IMR-90 (cell line): Measurements from ENCODE around the gene HOXD10. TPM values are rescaled to one million over a fixed set of nuclear protein-coding genes. Genes with fewer than 3 reads are reported as not detected.
A peak's percentile ranks its signal among the peaks of the same experiment; 100 is the strongest.

Experiments
- ATAC-seq: fragments of 200-7000 bp; cut with Tn5 transposase; 2 replicates; pipeline ENCODE4 v1.9.1; 2020; ENCODE audit warnings: low read depth, mild to moderate bottlenecking, moderate library complexity
- BruUV-seq: library from RNA; stranded (reverse); fragments of 400-500 nt; replicated peaks from 2 replicates; lab custom pipeline; 2021; lab: Mats Ljungman, UMichigan
- CTCF ChIA-PET: fragments of 300-600 bp; formaldehyde crosslinking; extraction: SDS; loops from one replicate; lab custom pipeline; 2021; ENCODE audit warnings: antibody characterized with exemption; lab: Yijun Ruan, JAX
- POLR2A ChIA-PET: fragments of 300-600 bp; sonication (Branson Sonifier 250); formaldehyde crosslinking; loops from one replicate; lab custom pipeline; 2022; ENCODE audit warnings: antibody characterized with exemption; ENCODE audit not compliant: unreplicated experiment; lab: Charles Lee
- DNase-seq: peaks from one replicate; pipeline ENCODE4 v3.0.0; 2013
- H2AFZ ChIP-seq: replicated peaks from 2 replicates; pipeline ENCODE3; 2013; ENCODE audit warnings: low read length, mild to moderate bottlenecking; ENCODE audit not compliant: poor library complexity
- H2AK5ac ChIP-seq: 2 replicates; pipeline ENCODE4 v1.6.1; 2013; ENCODE audit warnings: low read depth, low read length, inconsistent platforms
- H2AK9ac ChIP-seq: replicated peaks from 2 replicates; pipeline ENCODE3; 2013; ENCODE audit warnings: mild to moderate bottlenecking, low read depth, low read length, moderate library complexity; ENCODE audit not compliant: poor library complexity
- H2BK120ac ChIP-seq: 2 replicates; pipeline ENCODE4 v1.6.1; 2013; ENCODE audit warnings: low read depth, low read length, inconsistent platforms
- H2BK15ac ChIP-seq: 3 replicates; pipeline ENCODE4 v1.6.1; 2013; ENCODE audit warnings: low read depth, low read length, inconsistent platforms
- H2BK20ac ChIP-seq: 2 replicates; pipeline ENCODE4 v1.6.1; 2013; ENCODE audit warnings: low read depth, mild to moderate bottlenecking, inconsistent platforms, low read length, moderate library complexity
- H2BK5ac ChIP-seq: 2 replicates; pipeline ENCODE4 v1.6.1; 2013; ENCODE audit warnings: mild to moderate bottlenecking, low read depth, low read length, inconsistent platforms; ENCODE audit not compliant: poor library complexity, severe bottlenecking
- H3K14ac ChIP-seq: replicated peaks from 2 replicates; pipeline ENCODE4 v1.6.1; 2013; ENCODE audit warnings: low read depth, low read length, inconsistent platforms
- H3K18ac ChIP-seq: 2 replicates; pipeline ENCODE4 v1.6.1; 2013; ENCODE audit warnings: low read depth, low read length, control low read depth
- H3K23ac ChIP-seq: 2 replicates; pipeline ENCODE4 v1.6.1; 2013; ENCODE audit warnings: low read depth, low read length, inconsistent platforms
- H3K27ac ChIP-seq: 2 replicates; pipeline ENCODE4 v1.5.1; 2013; ENCODE audit warnings: mild to moderate bottlenecking, control low read depth, low read length; ENCODE audit not compliant: insufficient read depth
- H3K27me3 ChIP-seq: 2 replicates; pipeline ENCODE4 v1.6.1; 2013; ENCODE audit warnings: low read length; ENCODE audit not compliant: control insufficient read depth, insufficient read depth
- H3K36me3 ChIP-seq: 2 replicates; pipeline ENCODE4 v1.6.1; 2013; ENCODE audit warnings: low read length, mixed read lengths; ENCODE audit not compliant: control insufficient read depth, insufficient read depth
- H3K4ac ChIP-seq: 2 replicates; pipeline ENCODE4 v1.6.1; 2013; ENCODE audit warnings: low read depth, low read length, inconsistent platforms
- H3K4me1 ChIP-seq: 2 replicates; pipeline ENCODE4 v1.6.1; 2013; ENCODE audit warnings: low read length, mixed read lengths; ENCODE audit not compliant: control insufficient read depth, insufficient read depth
- H3K4me2 ChIP-seq: 2 replicates; pipeline ENCODE4 v1.6.1; 2013; ENCODE audit warnings: low read depth, mild to moderate bottlenecking, control low read depth, low read length, moderate library complexity
- H3K4me3 ChIP-seq: 2 replicates; pipeline ENCODE4 v1.5.1; 2013; ENCODE audit warnings: low read depth, mild to moderate bottlenecking, control low read depth, low read length, moderate library complexity; ENCODE audit not compliant: insufficient read depth
- H3K56ac ChIP-seq: 2 replicates; pipeline ENCODE4 v1.6.1; 2013; ENCODE audit warnings: low read length, inconsistent platforms; ENCODE audit not compliant: insufficient read depth; ENCODE audit errors: extremely low read depth
- H3K79me1 ChIP-seq, 2 experiments: 2 replicates each; pipeline ENCODE4 v1.6.1; 2013; ENCODE audit warnings: low read length in 2 of 2, inconsistent platforms in 1 of 2, low read depth in 1 of 2
- H3K9ac ChIP-seq: 2 replicates; pipeline ENCODE4 v1.6.1; 2013; ENCODE audit warnings: low read depth, low read length, control low read depth
- H3K9me1 ChIP-seq: 2 replicates; pipeline ENCODE4 v1.6.1; 2013; ENCODE audit warnings: low read length, inconsistent platforms; ENCODE audit not compliant: insufficient read depth
- H3K9me3 ChIP-seq: 2 replicates; pipeline ENCODE4 v1.6.1; 2013; ENCODE audit warnings: low read length; ENCODE audit not compliant: control insufficient read depth, insufficient read depth
- H4K20me1 ChIP-seq: 2 replicates; pipeline ENCODE4 v1.6.1; 2013; ENCODE audit warnings: low read length, inconsistent platforms; ENCODE audit not compliant: insufficient read depth
- H4K5ac ChIP-seq: 2 replicates; pipeline ENCODE4 v1.6.1; 2013; ENCODE audit warnings: mild to moderate bottlenecking, low read depth, low read length, control low read depth
- H4K8ac ChIP-seq, 2 experiments: 2 replicates each; pipeline ENCODE4 v1.6.1; 2013; ENCODE audit warnings: low read depth in 2 of 2, low read length in 2 of 2, control low read depth in 1 of 2, inconsistent platforms in 1 of 2
- H4K91ac ChIP-seq: 2 replicates; pipeline ENCODE4 v1.6.1; 2013; ENCODE audit warnings: low read depth, low read length, inconsistent platforms; ENCODE audit not compliant: insufficient read depth
- CEBPB ChIP-seq: IDR thresholded peaks from 2 replicates; pipeline ENCODE4 v1.6.1; 2012; ENCODE audit warnings: low read depth, low read length, improper control_type of control experiment
- MAZ ChIP-seq: IDR thresholded peaks from 2 replicates; pipeline ENCODE4 v1.6.1; 2012; ENCODE audit warnings: low read depth, mild to moderate bottlenecking, low read length, improper control_type of control experiment, moderate library complexity, borderline replicate concordance
- MXI1 ChIP-seq: IDR thresholded peaks from 2 replicates; pipeline ENCODE4 v1.6.1; 2012; ENCODE audit warnings: low read depth, mild to moderate bottlenecking, low read length, moderate library complexity, borderline replicate concordance
- RFX5 ChIP-seq: IDR thresholded peaks from 2 replicates; pipeline ENCODE4 v1.8.0; 2012; ENCODE audit warnings: low read depth, mild to moderate bottlenecking, low read length, moderate library complexity
- USF2 ChIP-seq: fragments of 150-350 bp; IDR thresholded peaks from 2 replicates; pipeline ENCODE4 v1.6.1; 2017; ENCODE audit warnings: mild to moderate bottlenecking, antibody characterized with exemption, low read length, low read depth
- WGBS, 2 experiments: methylation state at CpG; one replicate each; pipeline versions ENCODE4 v1.1.5 to v1.1.7; 2013; ENCODE audit warnings: missing lambda C conversion rate in 2 of 2; ENCODE audit not compliant: insufficient read length in 1 of 2; ENCODE audit errors: extremely low coverage in 2 of 2; 5-methylcytosine and 5-hydroxymethylcytosine counted together
- dilution Hi-C: fragments of 300-500 bp; cut with HindIII; formaldehyde crosslinking; loops from one replicate; pipeline ENCODE4 v1.14.3; 2018; ENCODE audit warnings: low sequenced_read_pairs; ENCODE audit not compliant: unreplicated experiment
- in situ Hi-C: fragments of 300-500 bp; cut with MboI; formaldehyde crosslinking; loops from 3 replicates; pipeline ENCODE4 v1.14.3; 2019; ENCODE audit warnings: low sequenced_read_pairs, inconsistent platforms, mixed read lengths
- intact Hi-C: fragments of 100-400 bp; cut with micrococcal nuclease; formaldehyde crosslinking; loops from 2 replicates; pipeline ENCODE4 v1.10.0; 2022
- polyA plus RNA-seq, 3 experiments: library from polyadenylated mRNA; depleted of rRNA; stranded (reverse); fragments of >200 nt; gene quantifications; 2 replicates each; pipeline ENCODE4 v1.2.3, GENCODE V29; 2012; ENCODE audit warnings: low replicate concordance in 1 of 3
- total RNA-seq: library from RNA; depleted of rRNA; stranded (reverse); fragments of >200 nt; gene quantifications from 2 replicates; pipeline ENCODE4 v1.2.3, GENCODE V29; 2012

HOXD10 gene
- total and polyA plus RNA-seq, 2 of the 4 experiments (the other 2 are of a cell fraction) = not detected

GRCh38 chr2:176136374-176137251, 20.0 kb downstream of the HOXD10 start:
- Histone ChIP-seq H2BK15ac (no peak overlapping the region), H3K4me3 (peak overlapping the region; percentile 13; the same call in 1 of the 2 replicates), H3K79me1 (no peaks in the 10 kb centered on the region), H3K14ac (no peak overlapping the region), H3K23ac (no peak overlapping the region), H2BK120ac (no peak overlapping the region), H3K4ac (no peak overlapping the region), H2AFZ (peak overlapping the region; percentile 39), H4K91ac (no peak overlapping the region), H3K9me1 (no peaks in the 10 kb centered on the region), H3K9ac (no peak overlapping the region), H3K4me2 (no peak overlapping the region), H2AK9ac (no peak overlapping the region), H3K9me3 (peaks cover 3% of the 10 kb centered on the region), H4K8ac (no peak overlapping the region), H3K56ac (no peak overlapping the region), H2BK20ac (no peak overlapping the region), H2AK5ac (no peak overlapping the region), H4K20me1 (no peaks in the 10 kb centered on the region), H3K18ac (no peak overlapping the region), H2BK5ac (no peak overlapping the region), H4K5ac (no peak overlapping the region), H3K27me3 (peaks cover 90% of the 10 kb centered on the region), H3K36me3 (no peaks in the 10 kb centered on the region), H3K4me1 (no peaks in the 10 kb centered on the region), H3K27ac (no peak overlapping the region)
- no TSS peak for BruUV-seq
- TF ChIP-seq MXI1 (no peak), USF2 (peak; percentile 57; the same call in 1 of the 2 replicates), RFX5 (no peak), CEBPB (no peak), MAZ (no peak)
- dilution Hi-C loops (no loop called here), in situ Hi-C loops (no loop called here), intact Hi-C loops (no loop called here)
- ATAC-seq = peak; percentile 27; the same call in 1 of the 2 replicates
- POLR2A ChIA-PET = no interaction called here
- WGBS, 2 experiments = 1% methylated on average over 30 of the region's 71 CpGs; no CpG with 5 or more reads in 1 of the 2 experiments
- CTCF ChIA-PET = no interaction called here
- no peak for DNase-seq
